Stimulated activated CD4-positive, alpha-beta T cell treated with anti-CD3 and anti-CD28 coated beads, Interleukin-4, amount 100 ng/mL, for 48 hours (primary cell): ENCODE data around the gene CYBRD1.

Experiments used
- DNase-seq, 2 donors: peaks; one replicate each; pipeline ENCODE4 v3.0.0-alpha.2; 2020; ENCODE audit warnings: low read depth in 2 of 2

CYBRD1 gene

DNA sequence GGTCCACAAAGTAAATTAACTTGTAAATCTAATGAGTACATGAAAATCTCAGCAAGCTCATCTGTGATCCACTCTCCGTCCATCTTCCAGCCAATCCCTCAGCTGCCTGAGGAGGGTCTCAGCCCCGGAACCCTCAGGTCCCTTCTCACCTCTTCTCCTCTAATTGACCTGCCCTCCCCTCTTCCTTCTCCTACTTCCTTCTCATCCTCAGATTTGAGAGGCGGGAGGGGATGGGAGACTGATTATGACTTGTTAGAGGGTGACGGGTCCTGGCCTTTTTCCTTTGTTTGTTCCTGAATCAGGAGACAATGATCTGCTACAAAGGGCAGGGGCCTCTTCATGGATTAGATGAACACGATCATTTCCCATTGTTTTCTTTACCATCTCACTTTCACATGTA is 80.1 kb downstream of the CYBRD1 start:
- DNase-seq = no peak
